GM12873 (cell line): ENCODE measurements around the gene COMMD2.

ENCODE experiments used
- TF ChIP-seq, protein P1 (sequence below): IDR thresholded peaks from 2 replicates; pipeline ENCODE4 v1.5.1; 2012; ENCODE audit warnings: low read depth, mild to moderate bottlenecking, moderate library complexity, low read length, control low read depth; ENCODE audit not compliant: insufficient read depth; ENCODE audit errors: missing control alignments

Gene COMMD2

DNA sequence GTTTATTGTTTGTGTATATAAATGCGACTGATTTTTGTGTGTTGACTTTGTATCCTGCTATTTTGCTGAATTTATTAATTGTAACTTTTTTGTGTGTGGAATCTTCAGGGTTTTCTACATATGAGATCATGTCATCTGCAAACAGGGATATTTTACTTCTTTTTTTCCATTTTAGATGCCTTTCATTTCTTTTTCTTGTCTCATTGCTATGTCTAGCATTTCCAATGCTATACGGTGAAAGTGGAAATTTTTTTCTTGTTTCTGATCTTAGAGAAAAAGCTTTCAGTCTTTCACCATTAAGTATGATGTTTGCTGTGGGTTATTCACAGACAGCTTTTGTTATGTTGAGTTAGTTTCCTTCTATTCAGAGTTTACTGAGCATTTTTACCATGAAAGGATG, 31.4 kb downstream of the COMMD2 start:
- TF ChIP-seq, protein P1, sequence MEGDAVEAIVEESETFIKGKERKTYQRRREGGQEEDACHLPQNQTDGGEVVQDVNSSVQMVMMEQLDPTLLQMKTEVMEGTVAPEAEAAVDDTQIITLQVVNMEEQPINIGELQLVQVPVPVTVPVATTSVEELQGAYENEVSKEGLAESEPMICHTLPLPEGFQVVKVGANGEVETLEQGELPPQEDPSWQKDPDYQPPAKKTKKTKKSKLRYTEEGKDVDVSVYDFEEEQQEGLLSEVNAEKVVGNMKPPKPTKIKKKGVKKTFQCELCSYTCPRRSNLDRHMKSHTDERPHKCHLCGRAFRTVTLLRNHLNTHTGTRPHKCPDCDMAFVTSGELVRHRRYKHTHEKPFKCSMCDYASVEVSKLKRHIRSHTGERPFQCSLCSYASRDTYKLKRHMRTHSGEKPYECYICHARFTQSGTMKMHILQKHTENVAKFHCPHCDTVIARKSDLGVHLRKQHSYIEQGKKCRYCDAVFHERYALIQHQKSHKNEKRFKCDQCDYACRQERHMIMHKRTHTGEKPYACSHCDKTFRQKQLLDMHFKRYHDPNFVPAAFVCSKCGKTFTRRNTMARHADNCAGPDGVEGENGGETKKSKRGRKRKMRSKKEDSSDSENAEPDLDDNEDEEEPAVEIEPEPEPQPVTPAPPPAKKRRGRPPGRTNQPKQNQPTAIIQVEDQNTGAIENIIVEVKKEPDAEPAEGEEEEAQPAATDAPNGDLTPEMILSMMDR = no peak

DNA sequence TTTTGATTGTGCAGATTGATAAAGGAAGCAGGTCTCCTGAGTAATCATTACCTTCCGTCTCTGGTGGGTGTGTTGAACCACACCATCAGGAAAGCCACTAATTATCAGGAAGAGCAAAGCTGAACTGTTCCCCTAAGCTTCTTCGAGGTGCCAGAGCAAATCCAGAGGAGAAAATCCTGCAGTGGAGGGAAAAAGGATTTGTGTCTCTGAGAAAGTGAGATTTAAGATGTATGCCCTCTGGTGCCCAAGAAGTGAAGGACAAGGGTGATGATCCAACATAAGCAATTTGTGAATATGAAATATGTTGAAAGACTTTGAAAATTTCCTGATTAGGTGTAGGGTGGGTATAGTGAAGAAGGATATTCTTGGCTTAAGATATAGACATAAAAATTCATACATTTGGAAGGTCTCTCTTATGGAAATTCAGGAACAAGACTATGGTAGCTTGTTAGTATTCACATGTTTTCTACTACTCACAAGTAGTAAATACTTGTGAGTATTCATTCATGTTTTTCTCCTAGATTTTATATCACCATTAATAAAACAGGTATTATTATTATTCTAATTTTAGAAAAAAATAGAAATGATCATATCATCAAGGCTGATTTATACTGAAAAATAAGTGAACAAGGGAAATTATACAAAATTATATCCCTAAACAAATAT, 34.8 kb downstream of the COMMD2 start:
- TF ChIP-seq, protein P1 = peak; percentile 63

DNA sequence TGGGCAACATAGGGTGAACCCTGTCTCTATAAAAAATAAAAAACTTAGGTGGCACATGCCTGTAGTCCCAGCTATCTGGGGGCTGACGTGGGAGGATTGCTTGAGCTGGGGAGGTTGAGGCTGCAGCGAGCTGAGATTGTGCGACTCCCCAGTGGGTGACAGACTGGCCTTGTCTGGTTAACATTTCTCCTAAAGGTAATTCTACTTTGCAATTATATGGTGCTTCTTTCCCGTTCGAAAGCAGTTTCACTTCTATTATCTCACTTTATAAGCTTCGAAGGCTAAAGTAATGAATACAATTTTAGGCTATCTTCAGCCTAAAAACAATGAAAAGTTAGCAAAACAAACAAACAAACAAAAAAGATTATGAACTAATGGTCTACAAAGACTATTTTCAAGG, 35.3 kb downstream of the COMMD2 start:
- TF ChIP-seq, protein P1 = no peak

DNA sequence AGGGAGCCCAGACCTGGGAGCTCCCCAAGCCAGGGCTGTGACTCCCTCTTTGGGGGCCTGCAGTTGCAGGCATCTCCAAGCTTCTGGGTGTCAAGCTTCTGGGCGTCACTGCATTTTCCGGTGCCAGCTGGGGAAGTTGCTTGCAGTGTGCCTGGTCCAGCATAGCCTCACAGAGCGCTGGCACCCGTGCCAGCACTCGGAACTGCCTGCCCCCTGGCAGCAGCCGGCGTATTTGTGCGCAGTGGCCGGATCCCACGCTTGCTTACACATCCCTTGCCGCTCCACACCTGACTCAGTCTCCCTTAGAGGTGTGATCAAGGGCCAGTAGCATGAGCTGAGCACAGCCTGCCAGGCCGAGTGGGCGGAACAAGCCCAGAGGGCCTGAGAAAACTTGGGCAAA, 37.0 kb downstream of the COMMD2 start:
- TF ChIP-seq, protein P1 = no peak

DNA sequence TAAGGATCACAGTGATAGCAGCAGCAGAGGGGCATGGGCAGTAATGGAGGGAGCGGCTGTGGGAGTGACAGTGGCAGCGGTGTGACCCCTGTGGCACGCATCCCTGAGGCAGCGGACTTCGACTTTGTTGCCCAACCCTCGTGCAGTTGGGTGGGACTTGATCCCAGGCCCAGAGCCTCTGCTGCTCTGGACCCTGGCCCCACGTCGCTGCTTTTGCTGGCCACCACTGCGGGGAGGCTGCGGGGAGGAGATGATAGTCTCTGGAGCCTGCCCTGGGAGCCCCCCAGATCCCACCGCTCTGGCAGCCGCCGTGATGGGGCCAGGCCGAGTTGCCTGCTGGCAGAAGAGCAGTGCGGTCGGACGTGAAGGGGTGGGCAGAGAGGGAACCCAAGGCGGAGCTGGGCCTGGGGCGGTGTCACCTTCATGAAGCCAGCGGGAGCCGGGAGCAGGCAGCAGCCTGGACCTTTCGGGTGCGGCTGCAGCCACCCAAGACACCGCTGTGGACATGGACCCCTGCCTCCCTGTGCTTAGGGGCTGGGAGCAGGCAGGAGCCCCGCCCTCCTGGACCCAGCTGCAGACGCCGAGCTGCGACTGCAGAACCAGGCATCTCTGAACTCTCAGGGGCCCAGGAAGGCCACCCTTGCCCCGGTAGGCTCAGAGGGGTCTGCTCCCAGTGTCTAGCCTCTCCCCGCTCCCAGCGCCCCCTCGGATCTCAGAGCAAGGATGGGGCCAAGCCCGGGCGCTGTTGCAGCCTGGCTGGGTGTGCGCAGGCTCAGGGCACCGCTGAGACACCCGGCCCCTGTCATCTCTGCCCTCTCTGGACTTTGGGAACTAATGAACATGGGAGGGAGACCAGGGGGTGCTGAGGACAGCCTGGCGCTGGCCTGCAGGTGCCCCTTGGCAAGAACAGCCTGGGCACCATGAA, 38.3 kb downstream of the COMMD2 start:
- TF ChIP-seq, protein P1 = no peak

DNA sequence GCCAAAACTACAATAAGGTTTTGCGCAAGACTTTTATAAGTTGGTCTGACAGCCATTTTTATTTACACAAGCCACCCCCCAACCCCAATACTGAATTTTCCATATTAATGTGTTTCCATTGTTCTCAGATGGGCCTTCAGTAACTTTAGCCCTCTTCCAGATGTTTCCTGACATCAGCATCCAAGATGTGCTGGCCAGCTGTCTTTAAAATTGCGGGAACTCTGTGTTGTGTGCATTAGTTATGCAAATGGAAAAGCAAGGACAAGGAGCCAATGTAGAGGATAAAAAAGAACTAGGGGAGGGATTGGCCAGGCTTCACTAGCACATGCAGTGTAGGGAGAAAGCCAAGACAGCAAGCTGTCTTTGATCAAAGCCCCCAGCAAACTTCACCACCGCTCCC, 45.4 kb downstream of the COMMD2 start:
- TF ChIP-seq, protein P1 = no peak

DNA sequence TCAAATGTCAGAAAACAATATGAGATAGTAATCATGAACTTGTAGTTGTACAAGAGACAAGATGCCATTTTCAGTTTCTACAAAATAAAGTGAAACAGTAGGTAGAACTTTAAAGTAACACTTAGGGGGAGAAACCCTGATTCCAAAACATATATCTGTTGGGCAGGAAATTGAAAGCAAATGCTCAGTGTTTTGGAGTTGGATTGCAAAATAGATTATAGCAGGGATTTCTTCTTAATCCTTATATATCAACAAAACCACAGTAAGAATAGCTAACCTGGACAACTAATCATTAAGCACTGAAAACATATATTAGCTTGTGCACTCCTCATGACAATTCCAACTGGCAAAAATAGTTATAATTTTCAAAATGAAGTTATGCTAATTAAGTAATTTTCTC, 46.9 kb downstream of the COMMD2 start:
- TF ChIP-seq, protein P1 = no peak
